Ovary (tissue), 9 donors: ENCODE measurements around the gene MRPS31. TPM values are rescaled to one million over a fixed set of nuclear protein-coding genes. Genes with fewer than 3 reads are reported as not detected.

Experiments
- DNase-seq, 5 donors: peaks; one replicate each; pipeline ENCODE4 v3.0.0-alpha.2; 2019 to 2020
- H3K27ac ChIP-seq, 2 donors: fragments of 200-600 bp; one replicate each; pipeline versions ENCODE4 v1.5.1 to v1.8.0; 2019 to 2022
- H3K27me3 ChIP-seq: fragments of 200-600 bp; one replicate; pipeline ENCODE4 v1.8.0; 2022
- H3K36me3 ChIP-seq: fragments of 200-600 bp; sonication (generic); one replicate; pipeline ENCODE4 v1.5.1; 2019
- H3K4me1 ChIP-seq: one replicate; pipeline ENCODE4 v1.8.1; 2013; ENCODE audit warnings: mild to moderate bottlenecking, moderate library complexity; ENCODE audit not compliant: insufficient read depth
- H3K4me3 ChIP-seq: fragments of 200-600 bp; sonication (generic); one replicate; pipeline ENCODE4 v1.5.1; 2017
- H3K9me3 ChIP-seq, 2 donors: fragments of 200-600 bp in 1 of 2; sonication (generic) in 1 of 2; one replicate each; pipeline versions ENCODE4 v1.5.1 to v1.8.1; 2013 to 2019; ENCODE audit warnings: mild to moderate bottlenecking in 1 of 2, moderate library complexity in 1 of 2
- CTCF ChIP-seq, 3 donors: fragments of 450-650 bp in 2 of 3; fragments of 200-600 bp in 1 of 3; IDR thresholded peaks; one replicate each; pipeline versions ENCODE4 v1.5.1 to v1.8.0; 2016 to 2022; ENCODE audit warnings: antibody characterized with exemption in 3 of 3, mild to moderate bottlenecking in 1 of 3
- EP300 ChIP-seq: sonication (generic); formaldehyde crosslinking; IDR thresholded peaks from one replicate; pipeline ENCODE4 v1.6.1; 2017; ENCODE audit warnings: antibody characterized with exemption
- POLR2A ChIP-seq: fragments of 450-650 bp; IDR thresholded peaks from one replicate; pipeline ENCODE4 v1.6.1; 2017; ENCODE audit warnings: antibody characterized with exemption, mild to moderate bottlenecking, moderate library complexity
- WGBS, 3 donors: extraction: QIAGEN DNeasy Blood & Tissue Kit in 1 of 3; methylation state at CpG; one replicate each; pipeline versions ENCODE4 v1.1.5 to v1.1.7; 2013 to 2017; 5-methylcytosine and 5-hydroxymethylcytosine counted together
- intact Hi-C, 4 donors: fragments of 100-400 bp; cut with DNase I; formaldehyde crosslinking; loops; one replicate each; pipeline versions ENCODE4 v1.11.0 to v1.15.1; 2022 to 2023
- polyA plus RNA-seq, 2 donors: library from polyadenylated mRNA; stranded (reverse); fragments of 200-250 nt in 1 of 2; fragments of 350-450 nt in 1 of 2; fragmentation: Illumina TruSeq in 1 of 2; extraction: RNeasy Lipid Tissue Mini Kit (QIAGEN cat#74804) in 1 of 2; gene quantifications; one replicate each; pipeline ENCODE4 v1.2.3, GENCODE V29; 2013 to 2014
- total RNA-seq, 7 donors: library from RNA; depleted of rRNA in 2 of 7; stranded (reverse); fragments of >200 nt in 2 of 7; fragmentation: NEBNext Ultra II Directional in 3 of 7; extraction: Animal tissue kit (Norgen Biotek cat#: 25700) in 3 of 7; gene quantifications; one replicate each; pipeline versions ENCODE4 v1.1.0 to v1.2.4, GENCODE V29; 2016 to 2023
- donor health status: DM: no; HTN: no; CAD: no; lungs with moderate emphysema.
- donor health status: DM: no; HTN: no; CAD: no.
- donor health status: Bipolar disorder and iron deficiency.
- donor health status: DM: yes; HTN: yes; CAD: no.
- donor health status: DM: no; HTN: no; CAD: no.
- donor health status: DM: yes; HTN: yes; CAD: no.

The MRPS31 gene
- total and polyA plus RNA-seq, 9 donors = 17.2 to 27.1 (median 21.1) TPM

GRCh38 chr13:40780822-40781401 is 9.9 kb upstream of the MRPS31 start:
- no peaks in the 10 kb centered on the region for H3K9me3 ChIP-seq
- intact Hi-C loops = loop anchor here in 1 of 4 donors (10.0 kb wide), 1 partner anchor 274 kb away; no protein-coding TSS in a partner anchor
- no peak for DNase-seq
- no peaks in the 10 kb centered on the region for H3K36me3 ChIP-seq
- WGBS, 3 donors = 60 to 70% (median 66%) methylated on average over 14 of the region's 14 CpGs
- no peak overlapping the region for H3K27ac ChIP-seq
- H3K27me3 ChIP-seq = no peaks in the 10 kb centered on the region
- TF ChIP-seq EP300 (no peak), POLR2A (no peak), CTCF (IDR thresholded peaks at IDR 0.05) (no peak)
- no peaks in the 10 kb centered on the region for H3K4me1 ChIP-seq
- H3K4me3 ChIP-seq = no peak overlapping the region

GRCh38 chr13:40779796-40780285 is 8.9 kb upstream of the MRPS31 start:
- Histone ChIP-seq H3K27me3 (no peaks in the 10 kb centered on the region), H3K36me3 (no peaks in the 10 kb centered on the region), H3K9me3 (no peaks in the 10 kb centered on the region), H3K4me1 (no peaks in the 10 kb centered on the region), H3K27ac (no peak overlapping the region), H3K4me3 (no peak overlapping the region)
- intact Hi-C loops = loop anchor here in 2 of 4 donors (10.0 kb wide), 2 partner anchors 275 to 1095 kb away; no protein-coding TSS in a partner anchor
- WGBS, 3 donors = 91 to 94% (median 92%) methylated on average over 5 of the region's 5 CpGs
- DNase-seq = no peak
- TF ChIP-seq CTCF (IDR thresholded peaks at IDR 0.05) (no peak), POLR2A (no peak), EP300 (no peak)

GRCh38 chr13:40779049-40779448 is 8.1 kb upstream of the MRPS31 start:
- Histone ChIP-seq H3K27me3 (no peaks in the 10 kb centered on the region), H3K9me3 (no peaks in the 10 kb centered on the region), H3K4me1 (no peaks in the 10 kb centered on the region), H3K27ac (no peak overlapping the region), H3K4me3 (no peak overlapping the region), H3K36me3 (no peaks in the 10 kb centered on the region)
- intact Hi-C loops = loop anchor here in 1 of 4 donors (10.0 kb wide), 1 partner anchor 1094 kb away; no protein-coding TSS in a partner anchor
- 22 to 34% (median 34%) methylated on average over 4 of the region's 4 CpGs for WGBS, 3 donors
- TF ChIP-seq POLR2A (no peak), CTCF (IDR thresholded peaks at IDR 0.05) (no peak), EP300 (no peak)
- no peak for DNase-seq

- Histone ChIP-seq H3K4me1 (no peaks in the 10 kb centered on the region), H3K27ac (no peak overlapping the region), H3K36me3 (no peaks in the 10 kb centered on the region), H3K9me3 (no peaks in the 10 kb centered on the region), H3K4me3 (no peak overlapping the region), H3K27me3 (no peaks in the 10 kb centered on the region)
- 49 to 59% (median 56%) methylated on average over 3 of the region's 3 CpGs for WGBS, 3 donors
- no peak for DNase-seq
- intact Hi-C loops = loop anchor here in 1 of 4 donors (10.0 kb wide), 1 partner anchor 1093 kb away; no protein-coding TSS in a partner anchor
- TF ChIP-seq CTCF (IDR thresholded peaks at IDR 0.05) (no peak), EP300 (no peak), POLR2A (no peak)
Measured at GRCh38 chr13:40777809-40778175, 6.8 kb upstream of the MRPS31 start.
